ENCODE measurements around the gene NCS1.

The NCS1 gene

GRCh38 chr9:130215341-130216119 is 43.3 kb downstream of the NCS1 start:
- DNase-seq: no peak

- DNase-seq: no peak
Measured at GRCh38 chr9:130217838-130218237, 45.6 kb downstream of the NCS1 start.

GRCh38 chr9:130219661-130220096 is 47.5 kb downstream of the NCS1 start:
- no peak for DNase-seq

- DNase-seq: no peak
Measured at GRCh38 chr9:130220352-130220751, 48.1 kb downstream of the NCS1 start.

- no peak for DNase-seq
Measured at GRCh38 chr9:130222833-130223232, 50.6 kb downstream of the NCS1 start.

GRCh38 chr9:130225071-130225470 is 52.9 kb downstream of the NCS1 start:
- no peak for DNase-seq

- DNase-seq: no peak
Measured at GRCh38 chr9:130225586-130225985, 53.4 kb downstream of the NCS1 start.

GRCh38 chr9:130226112-130226511 is 53.9 kb downstream of the NCS1 start:
- DNase-seq: no peak

GRCh38 chr9:130227833-130228232 is 55.6 kb downstream of the NCS1 start:
- DNase-seq: no peak

- DNase-seq: no peak
Measured at GRCh38 chr9:130229759-130230158, 57.6 kb downstream of the NCS1 start.

GRCh38 chr9:130230631-130231030 is 58.4 kb downstream of the NCS1 start:
- DNase-seq: no peak

GRCh38 chr9:130232899-130233586 is 60.8 kb downstream of the NCS1 start:
- no peak for DNase-seq

GRCh38 chr9:130233587-130233945 is 61.4 kb downstream of the NCS1 start:
- DNase-seq: no peak

GRCh38 chr9:130234340-130235260 is 62.4 kb downstream of the NCS1 start:
- no peak for DNase-seq

GRCh38 chr9:130235558-130236435 is 63.6 kb downstream of the NCS1 start:
- peak; percentile 54 to 71 for DNase-seq

GRCh38 chr9:130236436-130236985 is 64.3 kb downstream of the NCS1 start:
- no peak for DNase-seq

- DNase-seq: no peak
Measured at GRCh38 chr9:130237076-130237475, 64.9 kb downstream of the NCS1 start.

GRCh38 chr9:130237763-130238524 is 65.7 kb downstream of the NCS1 start:
- DNase-seq: peak in 1 of 2 donors; percentile 3

GRCh38 chr9:130239363-130239695 is 67.1 kb downstream of the NCS1 start:
- DNase-seq: no peak

- DNase-seq: peak in 1 of 2 donors; percentile 8
Measured at GRCh38 chr9:130239741-130240241, 67.6 kb downstream of the NCS1 start.
